ENCODE results near the gene TTC39C.
A peak's percentile ranks its signal among the peaks of the same experiment; 100 is the strongest.
"Not testable (repeated sequence)": the region's sequence is repeated elsewhere in the genome, so short reads cannot be mapped to it uniquely, and the experiment has no call there.

The TTC39C gene

GRCh38 chr18:24136967-24137373 lies 122.4 kb downstream of the TTC39C start:
- no peak for DNase-seq (ENCODE audit: low spot score)

- no peak for DNase-seq (ENCODE audit: low spot score)
These were observed 123.8 kb downstream of the TTC39C start for GRCh38 chr18:24138409-24138788.

- DNase-seq (ENCODE audit: low spot score), result peak; percentile 92
These were observed 124.4 kb downstream of the TTC39C start, which contains the start of gene CABYR for GRCh38 chr18:24138789-24139616. Gene CABYR (plus strand): TSS chr18:24139062. CDS start chr18:24143115, 4,053 bp downstream.

GRCh38 chr18:24140697-24141096 lies 126.1 kb downstream of the TTC39C start:
- DNase-seq (ENCODE audit: low spot score), result no peak

- DNase-seq (ENCODE audit: low spot score), result no peak
These were observed 127.8 kb downstream of the TTC39C start for GRCh38 chr18:24142376-24142775.

- not testable (repeated sequence) for DNase-seq (ENCODE audit: low spot score)
These were observed 135.0 kb downstream of the TTC39C start for GRCh38 chr18:24149591-24149990.

GRCh38 chr18:24153397-24153796 lies 138.8 kb downstream of the TTC39C start:
- DNase-seq (ENCODE audit: low spot score), result no peak

- DNase-seq (ENCODE audit: low spot score), result no peak
These were observed 143.3 kb downstream of the TTC39C start for GRCh38 chr18:24157855-24158254.

GRCh38 chr18:24160086-24160485 lies 145.5 kb downstream of the TTC39C start:
- no peak for DNase-seq (ENCODE audit: low spot score)

- no peak for DNase-seq (ENCODE audit: low spot score)
These were observed 146.8 kb downstream of the TTC39C start for GRCh38 chr18:24161304-24161703.

- no peak for DNase-seq (ENCODE audit: low spot score)
These were observed 153.9 kb downstream of the TTC39C start for GRCh38 chr18:24168496-24168895.

- no peak for DNase-seq (ENCODE audit: low spot score)
These were observed 155.8 kb downstream of the TTC39C start for GRCh38 chr18:24170360-24170759.

- DNase-seq (ENCODE audit: low spot score), result no peak
These were observed 159.4 kb downstream of the TTC39C start for GRCh38 chr18:24173997-24174396.

- DNase-seq (ENCODE audit: low spot score), result peak; percentile 28
These were observed 162.3 kb downstream of the TTC39C start for GRCh38 chr18:24176727-24177416.

- DNase-seq (ENCODE audit: low spot score), result no peak
These were observed 163.1 kb downstream of the TTC39C start for GRCh38 chr18:24177499-24178133.

GRCh38 chr18:24180048-24180447 lies 165.5 kb downstream of the TTC39C start:
- DNase-seq (ENCODE audit: low spot score), result no peak

- no peak for DNase-seq (ENCODE audit: low spot score)
These were observed 167.3 kb downstream of the TTC39C start for GRCh38 chr18:24181806-24182205.

All from LoVo (cell line).